GM12878 (cell line): ENCODE data around the gene RCC2. TPM values are rescaled to one million over a fixed set of nuclear protein-coding genes. Genes with fewer than 3 reads are reported as not detected.

Experiments used
- ATAC-seq: fragments of 200-7000 bp; cut with Tn5 transposase; 3 replicates; pipeline ENCODE4 v1.9.1; 2020; ENCODE audit warnings: mild to moderate bottlenecking, moderate library complexity
- BruUV-seq: library from RNA; stranded (reverse); fragments of 400-500 nt; replicated peaks from 2 replicates; lab custom pipeline; 2021; lab: Mats Ljungman, UMichigan
- CTCF ChIA-PET: fragments of 300-600 bp; sonication (Branson Sonifier 250); formaldehyde crosslinking; extraction: SDS; loops from one replicate; lab custom pipeline; 2021; ENCODE audit warnings: inconsistent platforms; lab: Yijun Ruan, JAX
- POLR2A ChIA-PET: fragments of 350-600 bp; formaldehyde crosslinking; extraction: SDS; loops from one replicate; lab custom pipeline; 2021; ENCODE audit warnings: inconsistent platforms; lab: Charles Lee
- RAD21 ChIA-PET: fragments of 300-600 bp; sonication (Branson Sonifier 250); formaldehyde crosslinking; loops from one replicate; lab custom pipeline; 2023; ENCODE audit warnings: antibody characterized with exemption; ENCODE audit not compliant: unreplicated experiment; lab: Charles Lee
- SMC1A ChIA-PET: fragments of 300-600 bp; sonication (Branson Sonifier 250); formaldehyde crosslinking; loops from one replicate; lab custom pipeline; 2023; ENCODE audit not compliant: unreplicated experiment, uncharacterized antibody; lab: Charles Lee
- DNase-seq: peaks from one replicate; pipeline ENCODE4 v3.0.0-alpha.2; 2011; ENCODE audit warnings: low read depth, low spot score
- FAIRE-seq: peaks from 3 replicates; lab custom pipeline; 2011; peaks lifted over from hg19 to GRCh38; lab: Jason Lieb, UNC
- H2AFZ ChIP-seq: 2 replicates; pipeline ENCODE4 v1.6.0; 2011; ENCODE audit warnings: low read depth, low read length, control low read depth; ENCODE audit not compliant: control insufficient read depth
- H3K27ac ChIP-seq: 2 replicates; pipeline ENCODE4 v1.5.1; 2011; ENCODE audit warnings: control low read depth; ENCODE audit not compliant: control insufficient read depth, insufficient read depth
- H3K27me3 ChIP-seq, 2 experiments: replicated peaks in 1 of 2; 2 replicates each; pipeline versions ENCODE4 v1.6.0 to v1.6.1; 2011; ENCODE audit warnings: low read length in 1 of 2; ENCODE audit not compliant: control insufficient read depth in 2 of 2, insufficient read depth in 2 of 2
- H3K36me3 ChIP-seq, 2 experiments: 2 replicates each; pipeline ENCODE4 v1.5.1; 2011; ENCODE audit warnings: low read length in 1 of 2; ENCODE audit not compliant: control insufficient read depth in 2 of 2, insufficient read depth in 2 of 2
- H3K4me1 ChIP-seq: 2 replicates; pipeline ENCODE4 v1.6.1; 2011; ENCODE audit warnings: mild to moderate bottlenecking, low read length, moderate library complexity, mixed read lengths; ENCODE audit not compliant: control insufficient read depth, insufficient read depth
- H3K4me2 ChIP-seq: 2 replicates; pipeline ENCODE4 v1.6.0; 2011; ENCODE audit warnings: control low read depth; ENCODE audit not compliant: control insufficient read depth, insufficient read depth
- H3K4me3 ChIP-seq: fragments of 200-600 bp; sonication (generic); 2 replicates; pipeline ENCODE4 v1.5.1; 2016
- H3K79me2 ChIP-seq: 2 replicates; pipeline ENCODE4 v1.6.0; 2011; ENCODE audit warnings: low read length; ENCODE audit not compliant: control insufficient read depth, insufficient read depth
- H3K9ac ChIP-seq: 2 replicates; pipeline ENCODE4 v1.8.0; 2011; ENCODE audit warnings: low read length, control low read depth, mixed read lengths; ENCODE audit not compliant: control insufficient read depth, insufficient read depth
- H3K9me3 ChIP-seq: replicated peaks from 3 replicates; pipeline ENCODE4 v1.5.1; 2011; ENCODE audit warnings: mild to moderate bottlenecking, low read length; ENCODE audit not compliant: control insufficient read depth, insufficient read depth
- H4K20me1 ChIP-seq: 2 replicates; pipeline ENCODE4 v1.6.0; 2011; ENCODE audit not compliant: control insufficient read depth, insufficient read depth
- BHLHE40 ChIP-seq, 2 experiments: fragments of 450-650 bp in 1 of 2; IDR thresholded peaks; 2 replicates each; pipeline ENCODE4 v1.6.1; 2011 to 2017; ENCODE audit warnings: low read depth in 2 of 2, borderline replicate concordance in 1 of 2, improper control_type of control experiment in 1 of 2, low read length in 1 of 2, mild to moderate bottlenecking in 1 of 2
- CBX3 ChIP-seq: fragments of 200-600 bp; sonication (generic); IDR thresholded peaks from 2 replicates; pipeline ENCODE4 v1.6.1; 2016; ENCODE audit warnings: low read depth, borderline replicate concordance
- EZH2 ChIP-seq: IDR thresholded peaks from 2 replicates; pipeline ENCODE4 v1.6.1; 2012; ENCODE audit warnings: low read depth, mild to moderate bottlenecking, control low read depth, inconsistent platforms, low read length, borderline replicate concordance; ENCODE audit not compliant: control insufficient read depth
- JUNB ChIP-seq: IDR thresholded peaks from 2 replicates; pipeline ENCODE4 v1.6.1; 2016; ENCODE audit warnings: antibody characterized with exemption, mild to moderate bottlenecking
- MAX ChIP-seq: IDR thresholded peaks from 2 replicates; pipeline ENCODE4 v1.6.1; 2012; ENCODE audit warnings: low read depth, low read length, improper control_type of control experiment
- NFIC ChIP-seq: IDR thresholded peaks from 2 replicates; pipeline ENCODE4 v1.6.1; 2012; ENCODE audit warnings: low read depth, mild to moderate bottlenecking, inconsistent platforms, low read length, moderate library complexity
- NKRF ChIP-seq: fragments of 450-650 bp; conservative IDR thresholded peaks from 2 replicates; pipeline ENCODE4 v1.6.1; 2017; ENCODE audit warnings: mild to moderate bottlenecking, moderate library complexity
- RFX5 ChIP-seq: IDR thresholded peaks from 2 replicates; pipeline ENCODE4 v1.6.1; 2011; ENCODE audit warnings: low read depth, low read length, improper control_type of control experiment
- TBL1XR1 ChIP-seq: IDR thresholded peaks from 2 replicates; pipeline ENCODE4 v1.6.1; 2012; ENCODE audit warnings: low read depth, low read length, improper control_type of control experiment
- WGBS: methylation state at CpG from one replicate; pipeline ENCODE4 v1.1.6; 2016; ENCODE audit warnings: low lambda C conversion rate; ENCODE audit not compliant: insufficient replicate concordance, insufficient coverage; ENCODE audit errors: missing lambda C conversion rate; 5-methylcytosine and 5-hydroxymethylcytosine counted together
- in situ Hi-C: fragments of 300-500 bp; cut with MboI; formaldehyde crosslinking; loops from 9 replicates; pipeline ENCODE4 v1.14.3; 2018; ENCODE audit warnings: mixed read lengths
- intact Hi-C: fragments of 100-400 bp; cut with micrococcal nuclease; formaldehyde crosslinking; loops from one replicate; pipeline ENCODE4 v1.14.2; 2022; ENCODE audit not compliant: unreplicated experiment
- polyA plus RNA-seq, 11 experiments: library from polyadenylated mRNA; depleted of rRNA in 4 of 11; unstranded in 6 of 11; stranded (reverse) in 5 of 11; fragments of >200 nt; fragmentation: Nextera tagmentation in 4 of 11; fragmentation: Illumina TruSeq in 1 of 11; extraction: Ambion mirVana in 4 of 11; extraction: Trizol in 1 of 11; gene quantifications; 1 replicate in 1 of 11; 2 replicates in 10 of 11; pipeline versions ENCODE4 v1.2.1 to v1.2.3, GENCODE V29; 2011 to 2016; ENCODE audit warnings: inconsistent platforms in 2 of 11, missing spikeins in 2 of 11, low read depth in 1 of 11
- total RNA-seq, 4 experiments: library from RNA; depleted of rRNA in 3 of 4; stranded (reverse); fragments of >200 nt in 3 of 4; fragmentation: Illumina TruSeq in 1 of 4; extraction: Trizol in 1 of 4; gene quantifications; 2 replicates each; pipeline versions ENCODE4 v1.2.1 to v1.2.3, GENCODE V29; 2013 to 2021
- TF ChIP-seq, protein P1 (sequence below): fragments of 450-650 bp; IDR thresholded peaks from 2 replicates; pipeline ENCODE4 v1.6.1; 2017; ENCODE audit warnings: mild to moderate bottlenecking, moderate library complexity

The RCC2 gene
- total and polyA plus RNA-seq, 10 of the 15 experiments (the other 5 are each of a cell fraction or from before 2014, with no cell fraction given), result 10.7 to 176 (median 85.5) TPM

DNA sequence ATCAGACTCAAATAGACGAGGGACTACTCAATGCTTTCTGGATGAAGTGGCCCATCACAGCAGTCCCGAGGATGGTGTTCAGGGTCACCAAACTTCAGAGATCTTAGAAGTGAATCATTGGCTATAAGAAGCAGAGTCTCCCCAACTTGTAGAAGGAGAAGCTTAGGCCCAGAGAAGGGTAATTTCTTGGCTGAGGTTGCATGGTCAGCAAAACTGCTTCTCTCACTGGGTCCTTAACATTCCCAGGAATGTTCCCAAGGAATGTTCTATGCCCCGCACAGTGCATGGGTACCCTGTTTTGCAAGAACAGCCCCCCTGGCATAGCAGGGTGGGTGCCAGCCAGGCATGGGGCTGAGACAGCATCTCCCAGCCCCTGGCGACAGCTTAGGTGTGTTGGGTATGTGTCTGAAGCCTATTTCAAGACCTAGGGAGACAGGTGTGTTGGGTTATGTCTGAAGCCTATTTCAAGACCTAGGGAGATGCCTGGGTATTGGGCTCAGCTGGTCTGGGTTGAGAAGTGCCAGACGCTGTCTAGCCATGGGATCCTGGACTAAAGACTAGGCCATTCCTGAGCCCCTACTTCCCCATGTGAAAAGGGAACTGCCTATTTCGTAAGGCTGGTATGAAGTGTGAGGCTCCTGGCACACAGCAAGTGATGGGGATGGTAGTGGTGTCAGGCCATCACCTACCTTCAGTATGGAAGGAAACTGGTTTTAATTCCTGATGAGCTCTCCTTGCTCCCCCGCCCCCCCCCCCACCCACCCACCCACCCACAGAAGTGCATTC, 41.4 kb downstream of the RCC2 start:
- intact Hi-C loops (no loop called here), in situ Hi-C loops (no loop called here)
- Histone ChIP-seq H3K4me3 (no peak overlapping the region), H3K27me3 (no peaks in the 10 kb centered on the region), H3K4me2 (no peak overlapping the region), H2AFZ (no peak overlapping the region), H3K4me1 (no peaks in the 10 kb centered on the region), H3K9ac (no peak overlapping the region), H3K27ac (no peak overlapping the region), H3K36me3 (no peaks in the 10 kb centered on the region), H3K79me2 (no peaks in the 10 kb centered on the region), H4K20me1 (no peaks in the 10 kb centered on the region), H3K9me3 (no peaks in the 10 kb centered on the region)
- no peak for DNase-seq
- ChIA-PET CTCF (no interaction called here), SMC1A (no interaction called here), RAD21 (no interaction called here), POLR2A (no interaction called here)
- FAIRE-seq, result no peak
- WGBS, result 31% methylated on average over 6 of the region's 7 CpGs
- no peak for ATAC-seq
- BruUV-seq, result no TSS peak
- no peak for TF ChIP-seq EZH2
- no peak for TF ChIP-seq TBL1XR1
- TF ChIP-seq NKRF, result no peak
- no peak for TF ChIP-seq CBX3
- TF ChIP-seq RFX5, result no peak
- TF ChIP-seq JUNB, result no peak
- TF ChIP-seq, protein P1, sequence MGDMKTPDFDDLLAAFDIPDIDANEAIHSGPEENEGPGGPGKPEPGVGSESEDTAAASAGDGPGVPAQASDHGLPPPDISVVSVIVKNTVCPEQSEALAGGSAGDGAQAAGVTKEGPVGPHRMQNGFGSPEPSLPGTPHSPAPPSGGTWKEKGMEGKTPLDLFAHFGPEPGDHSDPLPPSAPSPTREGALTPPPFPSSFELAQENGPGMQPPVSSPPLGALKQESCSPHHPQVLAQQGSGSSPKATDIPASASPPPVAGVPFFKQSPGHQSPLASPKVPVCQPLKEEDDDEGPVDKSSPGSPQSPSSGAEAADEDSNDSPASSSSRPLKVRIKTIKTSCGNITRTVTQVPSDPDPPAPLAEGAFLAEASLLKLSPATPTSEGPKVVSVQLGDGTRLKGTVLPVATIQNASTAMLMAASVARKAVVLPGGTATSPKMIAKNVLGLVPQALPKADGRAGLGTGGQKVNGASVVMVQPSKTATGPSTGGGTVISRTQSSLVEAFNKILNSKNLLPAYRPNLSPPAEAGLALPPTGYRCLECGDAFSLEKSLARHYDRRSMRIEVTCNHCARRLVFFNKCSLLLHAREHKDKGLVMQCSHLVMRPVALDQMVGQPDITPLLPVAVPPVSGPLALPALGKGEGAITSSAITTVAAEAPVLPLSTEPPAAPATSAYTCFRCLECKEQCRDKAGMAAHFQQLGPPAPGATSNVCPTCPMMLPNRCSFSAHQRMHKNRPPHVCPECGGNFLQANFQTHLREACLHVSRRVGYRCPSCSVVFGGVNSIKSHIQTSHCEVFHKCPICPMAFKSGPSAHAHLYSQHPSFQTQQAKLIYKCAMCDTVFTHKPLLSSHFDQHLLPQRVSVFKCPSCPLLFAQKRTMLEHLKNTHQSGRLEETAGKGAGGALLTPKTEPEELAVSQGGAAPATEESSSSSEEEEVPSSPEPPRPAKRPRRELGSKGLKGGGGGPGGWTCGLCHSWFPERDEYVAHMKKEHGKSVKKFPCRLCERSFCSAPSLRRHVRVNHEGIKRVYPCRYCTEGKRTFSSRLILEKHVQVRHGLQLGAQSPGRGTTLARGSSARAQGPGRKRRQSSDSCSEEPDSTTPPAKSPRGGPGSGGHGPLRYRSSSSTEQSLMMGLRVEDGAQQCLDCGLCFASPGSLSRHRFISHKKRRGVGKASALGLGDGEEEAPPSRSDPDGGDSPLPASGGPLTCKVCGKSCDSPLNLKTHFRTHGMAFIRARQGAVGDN, result no peak
- no peak for TF ChIP-seq BHLHE40 (IDR thresholded peaks at IDR 0.05; ENCODE audit: borderline replicate concordance in 1 of 2, low read depth in 2 of 2, low read length in 1 of 2)
- TF ChIP-seq MAX, result no peak
- TF ChIP-seq NFIC, result no peak
